C1 segment of cervical spinal cord (tissue), 14 donors: ENCODE measurements around the gene HLA-DMB.

Source experiments
- DNase-seq, 14 donors: peaks; one replicate each; lab custom pipeline; 2025; lab: John Stamatoyannopoulos, UW

Gene HLA-DMB

GRCh38 chr6:32908897-32909296 lies 31.9 kb downstream of the HLA-DMB start:
- DNase-seq, result no peak

- no peak for DNase-seq
Measured at GRCh38 chr6:32906539-32906938, 34.3 kb downstream of the HLA-DMB start.

GRCh38 chr6:32905078-32905477 lies 35.8 kb downstream of the HLA-DMB start:
- no peak for DNase-seq

GRCh38 chr6:32903952-32904351 lies 36.9 kb downstream of the HLA-DMB start:
- DNase-seq, result no peak

GRCh38 chr6:32895006-32895345 lies 45.9 kb downstream of the HLA-DMB start:
- DNase-seq, result no peak

- DNase-seq, result peak; percentile 56 to 92 (median 90)
Measured at GRCh38 chr6:32894085-32895005, 46.5 kb downstream of the HLA-DMB start.

GRCh38 chr6:32890831-32891230 lies 50.0 kb downstream of the HLA-DMB start:
- no peak for DNase-seq

- no peak for DNase-seq
Measured at GRCh38 chr6:32889533-32889932, 51.3 kb downstream of the HLA-DMB start.

- no peak for DNase-seq
Measured at GRCh38 chr6:32888576-32888975, 52.3 kb downstream of the HLA-DMB start.

- DNase-seq, result no peak
Measured at GRCh38 chr6:32887616-32888015, 53.2 kb downstream of the HLA-DMB start.

- DNase-seq, result peak in 1 of 14 donors; percentile 4
Measured at GRCh38 chr6:32886681-32887383, 54.0 kb downstream of the HLA-DMB start.

GRCh38 chr6:32885698-32886286 lies 55.0 kb downstream of the HLA-DMB start:
- DNase-seq, result peak in 1 of 14 donors; percentile 46
